ENCODE results near the gene NHERF1.
A peak's percentile ranks its signal among the peaks of the same experiment; 100 is the strongest.

Gene NHERF1

GRCh38 chr17:74748529-74749278 is at the start of gene NHERF1:
Gene NHERF1 (plus strand): TSS chr17:74748628. CDS start chr17:74748847, 219 bp downstream.
- peak; percentile 94 to 96 for DNase-seq

- no peak for DNase-seq
Observed at GRCh38 chr17:74699236-74699635, 49.2 kb upstream of the NHERF1 start.

GRCh38 chr17:74702116-74702871 is 46.1 kb upstream of the NHERF1 start:
- no peak for DNase-seq

- DNase-seq = no peak
Observed at GRCh38 chr17:74703311-74703710, 45.1 kb upstream of the NHERF1 start.

DNA sequence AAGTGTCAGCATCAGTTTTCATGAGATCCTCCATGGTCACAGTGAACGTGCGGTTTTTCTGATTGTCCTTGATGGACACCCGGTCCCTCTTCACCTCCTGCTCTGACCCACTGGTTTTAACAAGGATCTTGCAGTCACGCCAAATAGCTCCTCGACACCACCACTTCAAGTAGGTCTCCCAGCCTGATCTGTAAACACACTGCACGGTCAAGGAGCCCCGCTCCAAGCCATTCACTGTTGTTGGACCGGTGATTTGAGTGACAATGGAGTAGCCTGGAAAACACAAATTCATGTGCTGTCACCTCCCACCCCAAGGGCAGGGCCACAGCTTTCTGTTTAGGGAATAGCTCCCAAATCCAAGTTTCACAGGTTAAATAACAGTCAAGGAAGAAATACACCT is 43.9 kb upstream of the NHERF1 start:
- no peak for DNase-seq

- no peak for DNase-seq
Observed at GRCh38 chr17:74711058-74711824, 37.2 kb upstream of the NHERF1 start.

- no peak for DNase-seq
Observed at GRCh38 chr17:74712301-74712700, 36.1 kb upstream of the NHERF1 start.

DNA sequence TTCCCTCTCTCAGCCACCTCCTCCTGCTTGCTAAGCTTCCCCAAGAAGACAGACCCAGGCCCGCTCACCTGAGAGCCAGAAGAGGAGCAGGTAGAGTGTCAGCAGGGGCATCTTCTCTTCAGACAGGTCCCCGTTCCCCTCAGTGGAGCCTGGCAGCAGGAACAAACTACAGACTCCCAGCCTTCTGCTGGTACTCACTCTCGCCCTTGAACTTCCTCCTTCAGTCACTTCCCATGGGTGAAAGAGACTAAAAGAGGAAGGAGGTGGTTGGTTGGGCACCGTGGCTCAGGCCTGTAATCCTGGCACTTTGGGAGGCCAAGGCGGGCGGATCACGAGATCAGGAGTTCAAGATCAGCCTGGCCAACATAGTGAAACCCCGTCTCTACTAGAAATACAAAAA is 35.7 kb upstream of the NHERF1 start, which contains the start of gene CD300LF:
Gene CD300LF (minus strand): TSS at position 168 of the 400 bp plus-strand sequence. CDS start 57 bp downstream, at position 111.
- peak in 1 of 2 donors; percentile 59 for DNase-seq

DNA sequence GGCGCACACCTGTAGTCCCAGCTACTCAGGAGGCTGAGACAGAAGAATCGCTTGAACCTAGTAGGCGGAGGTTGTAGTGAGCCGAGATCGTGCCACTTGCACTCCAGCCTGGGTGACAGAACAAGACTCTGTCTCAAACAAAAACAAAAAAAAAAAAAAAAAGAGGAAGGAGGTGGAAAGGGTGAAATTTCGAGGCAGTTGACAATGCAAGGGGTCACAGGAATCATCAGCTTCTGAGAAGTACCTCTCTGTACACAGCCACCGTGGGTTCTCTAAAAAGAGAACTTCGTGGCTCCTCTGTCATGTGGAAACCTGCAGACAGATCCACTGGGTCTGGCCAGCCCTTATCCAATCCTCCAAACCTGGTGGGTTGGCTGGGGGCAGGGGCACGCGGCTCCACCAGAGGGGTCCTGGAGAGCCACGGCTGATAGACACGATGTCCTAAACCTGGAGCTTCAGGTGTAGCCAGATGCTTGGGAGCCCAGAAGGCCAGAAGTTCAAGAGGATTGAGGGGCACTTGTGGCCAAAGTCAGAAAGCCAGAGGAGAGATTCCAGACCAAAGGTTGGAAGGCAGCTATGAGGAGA is 35.2 kb upstream of the NHERF1 start:
- peak in 1 of 2 donors; percentile 29 for DNase-seq

DNA sequence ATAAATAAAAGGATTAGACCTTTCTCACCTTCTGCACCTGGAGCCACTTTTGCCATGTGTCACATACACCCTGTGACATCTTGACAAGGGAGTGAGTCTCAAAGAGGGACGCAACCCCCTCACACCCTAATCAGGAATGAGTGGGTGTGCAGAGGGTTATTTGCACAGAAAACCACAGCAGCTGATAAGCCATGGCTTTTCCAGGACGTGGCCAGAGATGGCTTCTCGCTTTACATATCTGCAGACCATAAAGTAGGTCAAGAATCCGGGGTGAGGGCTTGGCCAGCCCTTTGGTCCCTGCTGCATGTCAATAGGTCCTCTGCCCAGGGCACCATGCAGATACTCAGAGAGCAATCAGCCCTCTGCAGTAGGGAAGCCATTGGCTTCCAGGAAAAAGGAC is 33.3 kb upstream of the NHERF1 start:
- no peak for DNase-seq

GRCh38 chr17:74720506-74720905 is 27.9 kb upstream of the NHERF1 start:
- no peak for DNase-seq

- no peak for DNase-seq
Observed at GRCh38 chr17:74722782-74723181, 25.6 kb upstream of the NHERF1 start.

- DNase-seq = no peak
Observed at GRCh38 chr17:74723891-74724290, 24.5 kb upstream of the NHERF1 start.

GRCh38 chr17:74725111-74725510 is 23.3 kb upstream of the NHERF1 start:
- DNase-seq = no peak

DNA sequence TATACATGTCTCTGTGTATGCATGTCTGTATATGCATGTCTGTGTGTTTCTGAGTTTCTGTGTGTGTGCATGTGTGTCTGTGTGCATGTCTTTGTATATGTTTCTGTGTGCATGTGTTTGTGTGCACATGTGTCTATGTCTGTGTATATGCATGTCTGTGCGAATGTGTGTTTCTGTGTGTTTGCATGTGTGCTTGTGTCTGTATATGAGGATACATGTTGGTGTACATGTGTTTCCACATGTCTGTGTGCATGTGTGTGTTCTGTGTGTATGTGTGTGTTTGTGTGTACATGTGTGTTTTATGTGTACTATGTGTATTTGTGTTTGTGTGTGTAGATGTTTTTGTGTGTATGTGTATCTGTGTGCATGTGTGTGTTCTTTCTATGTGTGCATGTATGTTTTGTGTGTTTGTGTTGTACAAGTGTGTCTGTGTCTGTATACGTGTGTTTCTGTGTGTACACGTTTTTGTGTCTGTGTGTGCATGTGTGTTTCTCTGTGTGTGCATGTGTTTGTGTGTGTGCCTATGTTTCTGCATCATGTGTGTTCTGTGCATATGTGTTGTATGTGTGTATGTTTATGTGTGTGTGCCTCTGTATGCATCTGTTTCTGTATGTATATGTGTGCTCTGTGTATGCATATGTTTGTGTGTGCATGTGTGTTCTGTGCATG is 20.3 kb upstream of the NHERF1 start:
- no peak for DNase-seq

- DNase-seq = no peak
Observed at GRCh38 chr17:74728702-74729075, 19.7 kb upstream of the NHERF1 start.

GRCh38 chr17:74729368-74729767 is 19.1 kb upstream of the NHERF1 start:
- DNase-seq = no peak

DNA sequence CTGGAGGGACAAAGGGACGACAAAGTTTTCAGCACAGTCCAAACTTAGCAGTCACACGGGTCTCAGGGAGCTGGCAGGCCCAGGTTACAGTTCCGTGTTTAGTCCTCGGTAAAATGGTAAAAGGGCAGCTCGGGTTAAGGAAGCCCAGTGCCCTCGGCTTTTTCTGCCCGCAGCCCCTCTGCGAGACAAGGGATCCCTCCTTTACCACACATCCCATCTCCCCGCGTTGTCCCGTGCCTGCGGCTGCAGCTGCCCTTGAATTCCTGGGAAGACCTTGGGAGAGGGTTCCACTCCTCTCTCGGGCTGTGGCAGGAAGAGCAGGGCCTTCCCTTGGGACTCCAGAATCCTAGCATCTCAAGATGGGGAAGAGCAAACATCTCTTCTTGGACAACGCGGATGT is 18.6 kb upstream of the NHERF1 start:
- DNase-seq = no peak

DNA sequence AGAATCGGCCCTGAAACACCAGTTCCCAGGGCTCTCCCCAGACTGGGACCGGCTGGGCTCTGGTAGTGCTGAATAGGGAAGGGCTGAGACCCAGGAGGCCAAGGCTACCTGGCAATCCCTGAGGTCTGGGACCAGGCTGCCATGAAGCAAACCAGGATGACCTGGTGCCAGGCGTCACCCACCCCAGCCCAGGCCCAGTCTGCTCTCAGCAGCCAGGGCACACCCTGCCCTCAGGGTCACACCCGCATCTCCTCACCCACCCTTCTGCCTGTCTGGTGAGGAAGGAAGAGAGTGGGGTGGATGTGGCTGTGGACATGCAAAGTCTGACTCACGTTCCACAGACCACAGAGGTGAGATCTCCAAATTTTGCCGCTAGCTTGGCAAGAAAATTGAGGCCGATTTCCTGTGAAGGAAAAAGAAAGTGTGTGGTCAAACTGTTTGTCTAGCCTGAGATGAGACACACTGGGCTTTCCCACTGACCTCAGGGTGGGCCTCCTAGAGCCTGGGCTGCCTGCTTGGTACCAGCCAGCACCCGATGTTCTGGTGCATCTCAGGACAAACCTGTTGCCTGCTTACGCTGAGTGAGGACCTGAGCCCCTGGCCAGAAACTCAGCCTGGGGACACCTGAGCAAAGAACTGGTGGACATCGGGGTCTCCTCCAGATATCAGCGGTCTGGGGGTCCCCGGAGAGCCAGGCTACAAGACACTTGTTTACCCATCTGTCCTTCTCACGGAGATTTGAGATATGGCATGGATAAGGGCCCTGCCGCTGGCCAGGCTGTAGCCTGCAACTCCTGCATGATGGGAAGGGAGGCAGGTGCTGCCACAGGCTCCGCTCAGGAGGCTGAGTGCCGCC is 17.7 kb upstream of the NHERF1 start:
- DNase-seq = peak; percentile 69 to 75

DNA sequence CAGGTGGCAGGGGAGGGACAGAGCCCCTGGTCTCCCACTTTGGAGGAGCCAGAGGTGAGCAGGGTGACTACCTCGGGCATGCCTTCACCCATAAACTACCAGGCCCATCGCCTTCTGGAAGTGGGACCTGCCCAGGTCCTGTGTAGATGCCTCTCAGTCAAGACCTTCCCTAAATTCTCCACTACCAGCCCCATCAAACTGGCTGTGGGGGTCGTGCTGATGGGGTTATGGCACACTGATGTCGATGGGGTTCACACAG is 17.2 kb upstream of the NHERF1 start:
- DNase-seq = no peak

GRCh38 chr17:74732042-74732867 is 16.2 kb upstream of the NHERF1 start:
- no peak for DNase-seq
